ENCODE data around the gene MAP3K4. TPM values are rescaled to one million over a fixed set of nuclear protein-coding genes. Genes with fewer than 3 reads are reported as not detected.

The MAP3K4 gene
- total and polyA plus RNA-seq, 2 of the 8 experiments (the other 6 are each of a cell fraction or from before 2014, with no cell fraction given), result 16.6 to 51.6 TPM

GRCh38 chr6:161133963-161134362 is 142.4 kb downstream of the MAP3K4 start:
- Histone ChIP-seq H3K18ac (ENCODE audit: extremely low read depth, low read length) (no peak overlapping the region), H3K23me2 (ENCODE audit: low read depth, low read length) (no peaks in the 10 kb centered on the region), H3K4ac (replicated peaks; ENCODE audit: insufficient read length, low read depth, low read length) (no peak overlapping the region), H3K27me3 (replicated peaks in 1 of 4; ENCODE audit: control insufficient read depth in 3 of 4, extremely low read depth in 1 of 4, insufficient read depth in 3 of 4, low read length in 3 of 4) (no peaks in the 10 kb centered on the region), H3K4me1 (replicated peaks in 1 of 4; ENCODE audit: control insufficient read depth in 3 of 4, insufficient read depth in 4 of 4, low read length in 3 of 4) (no peaks in the 10 kb centered on the region), H3K36me3 (ENCODE audit: control insufficient read depth in 2 of 4, insufficient read depth in 4 of 4, low read length in 3 of 4) (peaks cover 2 to 39% (median 18%) of the 10 kb centered on the region in 4 experiments; a peak in 5 of 8 replicates), H3K9ac (replicated peaks in 1 of 4; ENCODE audit: extremely low read depth in 1 of 4, low read depth in 3 of 4, low read length in 3 of 4) (no peak overlapping the region), H3K79me1 (ENCODE audit: low read depth, low read length) (no peaks in the 10 kb centered on the region), H2BK15ac (ENCODE audit: low read length) (no peak overlapping the region), H3K4me2 (ENCODE audit: insufficient read depth in 1 of 2, low read depth in 2 of 2, low read length in 2 of 2) (no peak overlapping the region), H2BK5ac (ENCODE audit: low read depth, low read length) (no peak overlapping the region), H3K4me3 (ENCODE audit: extremely low read depth in 1 of 4, insufficient read depth in 2 of 4, low read depth in 3 of 4, low read length in 4 of 4) (no peak overlapping the region), H2AFZ (ENCODE audit: low read length) (no peak overlapping the region), H3K23ac (ENCODE audit: insufficient read length) (no peak overlapping the region), H3K9me3 (ENCODE audit: insufficient read depth in 2 of 2, low read depth in 1 of 2, low read length in 1 of 2) (peaks cover 5 to 8% of the 10 kb centered on the region in 2 experiments; a peak in 3 of 4 replicates), H4K5ac (ENCODE audit: insufficient read length, low read depth, low read length) (no peak overlapping the region), H3K56ac (replicated peaks; ENCODE audit: insufficient read length, low read depth, low read length) (no peak overlapping the region), H3K14ac (ENCODE audit: insufficient read length) (no peak overlapping the region), H4K91ac (replicated peaks; ENCODE audit: insufficient read length, low read length) (no peak overlapping the region), H4K8ac (ENCODE audit: extremely low read depth, insufficient read depth, low read length) (no peak overlapping the region), H2AK5ac (ENCODE audit: low read depth, low read length) (no peak overlapping the region), H2BK12ac (ENCODE audit: low read depth, low read length) (no peak overlapping the region), H2BK20ac (ENCODE audit: low read length) (no peak overlapping the region), H2BK120ac (replicated peaks; ENCODE audit: low read depth, low read length) (no peak overlapping the region), H3K79me2 (ENCODE audit: control insufficient read depth in 1 of 2, insufficient read depth in 2 of 2, low read length in 2 of 2) (no peaks in the 10 kb centered on the region), H4K20me1 (replicated peaks in 1 of 2; ENCODE audit: control insufficient read depth in 1 of 2, insufficient read depth in 2 of 2, low read length in 2 of 2) (peaks cover 0 to 2% of the 10 kb centered on the region in 2 experiments), H3K27ac (ENCODE audit: low read depth, low read length) (no peak overlapping the region)
- ChIA-PET CTCF (ENCODE audit: partially characterized antibody) (interaction anchor here (0.9 to 1.4 kb wide), 4 partner anchors 32 to 383 kb away, joined by 3 to 4 read pairs (median 4); no protein-coding TSS in a partner anchor), POLR2A (ENCODE audit: partially characterized antibody) (no interaction called here)
- TF ChIP-seq EGR1 (IDR thresholded peaks at IDR 0.05; ENCODE audit: borderline replicate concordance, low read depth, low read length), result no peak
- TF ChIP-seq, protein P1, sequence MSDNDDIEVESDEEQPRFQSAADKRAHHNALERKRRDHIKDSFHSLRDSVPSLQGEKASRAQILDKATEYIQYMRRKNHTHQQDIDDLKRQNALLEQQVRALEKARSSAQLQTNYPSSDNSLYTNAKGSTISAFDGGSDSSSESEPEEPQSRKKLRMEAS (IDR thresholded peaks at IDR 0.05), result no peak
- no peak for TF ChIP-seq KDM4A (IDR thresholded peaks at IDR 0.05; ENCODE audit: low read depth, low read length, severe bottlenecking)
- TF ChIP-seq TBP (IDR thresholded peaks at IDR 0.05; ENCODE audit: low read depth, low read length), result no peak
- TF ChIP-seq CTCF (IDR thresholded peaks at IDR 0.05; ENCODE audit: control extremely low read depth in 1 of 3, insufficient read depth in 1 of 3, low read depth in 1 of 3, low read length in 3 of 3), result no peak
- TF ChIP-seq POLR2A (IDR thresholded peaks at IDR 0.05; ENCODE audit: control extremely low read depth in 1 of 2, low read depth in 2 of 2, low read length in 2 of 2), result peak in 1 of 2 experiments; percentile 16; a peak in 1 of 3 replicates
- DNase-seq (ENCODE audit: low read depth in 1 of 2, low spot score in 2 of 2) (no peak), FAIRE-seq (no peak)
- WGBS, 2 experiments (ENCODE audit: extremely low coverage in 1 of 2, insufficient coverage in 1 of 2, insufficient read length in 1 of 2, insufficient replicate concordance in 2 of 2, low coverage in 1 of 2, low lambda C conversion rate in 2 of 2, missing lambda C conversion rate in 1 of 2), result 92% methylated on average over 9 of the region's 9 CpGs; no CpG with 5 or more reads in 1 of the 2 experiments
